ENCODE data around the gene SLC25A21.

DNA sequence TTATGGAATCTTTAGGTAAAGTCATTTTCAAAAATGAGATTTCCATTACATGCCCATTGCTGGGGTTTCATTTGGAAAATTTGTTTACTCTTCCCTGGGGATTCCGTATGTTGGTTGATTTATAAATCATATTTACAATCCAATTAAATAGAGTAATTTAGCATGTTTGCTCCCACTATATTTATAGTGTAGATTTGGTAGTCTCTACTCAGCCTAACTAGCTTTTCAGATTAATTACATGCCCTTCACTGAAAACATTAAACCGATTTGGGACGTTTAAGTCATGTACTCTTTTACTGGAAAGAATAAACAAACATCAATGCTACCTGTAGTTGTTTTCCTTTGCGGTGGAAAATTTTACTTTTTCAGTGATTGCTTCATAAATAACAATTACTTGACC, 500.3 kb downstream of the SLC25A21 start:
- TF ChIP-seq, protein P1, sequence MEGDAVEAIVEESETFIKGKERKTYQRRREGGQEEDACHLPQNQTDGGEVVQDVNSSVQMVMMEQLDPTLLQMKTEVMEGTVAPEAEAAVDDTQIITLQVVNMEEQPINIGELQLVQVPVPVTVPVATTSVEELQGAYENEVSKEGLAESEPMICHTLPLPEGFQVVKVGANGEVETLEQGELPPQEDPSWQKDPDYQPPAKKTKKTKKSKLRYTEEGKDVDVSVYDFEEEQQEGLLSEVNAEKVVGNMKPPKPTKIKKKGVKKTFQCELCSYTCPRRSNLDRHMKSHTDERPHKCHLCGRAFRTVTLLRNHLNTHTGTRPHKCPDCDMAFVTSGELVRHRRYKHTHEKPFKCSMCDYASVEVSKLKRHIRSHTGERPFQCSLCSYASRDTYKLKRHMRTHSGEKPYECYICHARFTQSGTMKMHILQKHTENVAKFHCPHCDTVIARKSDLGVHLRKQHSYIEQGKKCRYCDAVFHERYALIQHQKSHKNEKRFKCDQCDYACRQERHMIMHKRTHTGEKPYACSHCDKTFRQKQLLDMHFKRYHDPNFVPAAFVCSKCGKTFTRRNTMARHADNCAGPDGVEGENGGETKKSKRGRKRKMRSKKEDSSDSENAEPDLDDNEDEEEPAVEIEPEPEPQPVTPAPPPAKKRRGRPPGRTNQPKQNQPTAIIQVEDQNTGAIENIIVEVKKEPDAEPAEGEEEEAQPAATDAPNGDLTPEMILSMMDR (IDR thresholded peaks at IDR 0.05): no peak
- TF ChIP-seq POLR2A (IDR thresholded peaks at IDR 0.05): no peak

Data from ovary (tissue), 3 donors.